Epithelial cell of esophagus (primary cell): ENCODE measurements around the gene LRRC10B.

Experiments
- DNase-seq: peaks from one replicate; pipeline ENCODE4 v3.0.0; 2010; ENCODE audit warnings: low read depth
- H3K4me3 ChIP-seq: 2 replicates; pipeline ENCODE4 v1.5.1; 2011; ENCODE audit warnings: mild to moderate bottlenecking, low read length, control low read depth
- TF ChIP-seq, protein P1 (sequence below): IDR thresholded peaks from 2 replicates; pipeline ENCODE4 v1.5.1; 2011; ENCODE audit warnings: low read depth, mild to moderate bottlenecking, low read length, control low read depth, inconsistent platforms; ENCODE audit not compliant: insufficient read depth; ENCODE audit errors: missing control alignments

Gene LRRC10B

DNA sequence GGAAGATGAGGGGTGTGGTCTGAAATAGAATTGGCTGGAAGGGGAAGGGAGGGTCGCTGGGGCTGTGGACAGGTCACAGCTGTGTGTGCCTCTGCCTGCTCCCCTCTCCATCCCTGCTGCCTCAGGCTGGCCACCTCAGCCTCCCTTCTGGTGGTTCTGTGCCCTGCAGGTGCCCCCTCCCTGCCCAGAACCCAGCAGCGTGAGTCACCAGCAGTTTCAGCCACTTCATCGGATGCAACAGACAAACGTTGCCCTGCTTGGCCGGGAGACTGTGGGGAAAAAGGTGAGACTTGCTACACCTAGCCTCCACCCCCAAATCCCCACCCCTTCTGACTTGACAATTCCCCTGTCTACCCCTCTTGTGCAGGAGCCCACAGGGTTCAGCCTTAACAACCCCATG lies 21.8 kb upstream of the LRRC10B start:
- H3K4me3 ChIP-seq, result no peak overlapping the region
- DNase-seq, result peak; percentile 34
- TF ChIP-seq, protein P1, sequence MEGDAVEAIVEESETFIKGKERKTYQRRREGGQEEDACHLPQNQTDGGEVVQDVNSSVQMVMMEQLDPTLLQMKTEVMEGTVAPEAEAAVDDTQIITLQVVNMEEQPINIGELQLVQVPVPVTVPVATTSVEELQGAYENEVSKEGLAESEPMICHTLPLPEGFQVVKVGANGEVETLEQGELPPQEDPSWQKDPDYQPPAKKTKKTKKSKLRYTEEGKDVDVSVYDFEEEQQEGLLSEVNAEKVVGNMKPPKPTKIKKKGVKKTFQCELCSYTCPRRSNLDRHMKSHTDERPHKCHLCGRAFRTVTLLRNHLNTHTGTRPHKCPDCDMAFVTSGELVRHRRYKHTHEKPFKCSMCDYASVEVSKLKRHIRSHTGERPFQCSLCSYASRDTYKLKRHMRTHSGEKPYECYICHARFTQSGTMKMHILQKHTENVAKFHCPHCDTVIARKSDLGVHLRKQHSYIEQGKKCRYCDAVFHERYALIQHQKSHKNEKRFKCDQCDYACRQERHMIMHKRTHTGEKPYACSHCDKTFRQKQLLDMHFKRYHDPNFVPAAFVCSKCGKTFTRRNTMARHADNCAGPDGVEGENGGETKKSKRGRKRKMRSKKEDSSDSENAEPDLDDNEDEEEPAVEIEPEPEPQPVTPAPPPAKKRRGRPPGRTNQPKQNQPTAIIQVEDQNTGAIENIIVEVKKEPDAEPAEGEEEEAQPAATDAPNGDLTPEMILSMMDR, result no peak

DNA sequence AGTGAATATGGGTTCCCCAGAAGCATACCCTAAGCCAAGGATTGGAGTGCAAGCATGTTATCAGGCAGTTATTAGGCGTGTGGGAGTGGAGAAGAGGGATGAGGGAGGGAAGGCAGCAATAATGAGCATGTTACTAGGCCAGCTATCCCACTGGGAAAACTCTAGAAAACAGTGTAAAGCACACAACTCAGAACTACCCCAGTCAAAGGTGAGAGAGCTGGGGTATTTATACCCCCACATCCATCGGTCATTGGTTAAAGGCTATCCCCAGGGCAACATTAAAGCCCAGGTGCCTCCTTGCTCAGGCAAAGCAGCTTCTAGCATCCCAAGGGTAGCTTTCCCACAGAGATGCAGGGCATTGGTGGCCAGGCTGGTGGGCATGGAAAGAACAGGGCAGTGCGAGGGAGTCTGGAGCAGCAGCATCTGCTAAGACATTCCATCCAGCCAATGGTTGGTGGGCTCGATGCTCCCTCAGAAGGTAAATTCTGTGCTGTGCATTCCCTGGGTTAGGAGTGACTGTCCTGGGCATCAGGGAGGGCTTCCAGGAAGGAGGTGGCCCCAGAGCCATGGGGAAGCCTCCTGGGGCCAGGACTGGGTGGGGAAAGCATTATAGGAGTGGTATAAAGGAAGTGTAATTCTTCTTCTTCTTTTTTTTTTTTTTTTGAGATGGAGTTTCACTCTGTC lies 21.1 kb upstream of the LRRC10B start:
- TF ChIP-seq, protein P1, result no peak
- no peak for DNase-seq
- H3K4me3 ChIP-seq, result no peak overlapping the region

DNA sequence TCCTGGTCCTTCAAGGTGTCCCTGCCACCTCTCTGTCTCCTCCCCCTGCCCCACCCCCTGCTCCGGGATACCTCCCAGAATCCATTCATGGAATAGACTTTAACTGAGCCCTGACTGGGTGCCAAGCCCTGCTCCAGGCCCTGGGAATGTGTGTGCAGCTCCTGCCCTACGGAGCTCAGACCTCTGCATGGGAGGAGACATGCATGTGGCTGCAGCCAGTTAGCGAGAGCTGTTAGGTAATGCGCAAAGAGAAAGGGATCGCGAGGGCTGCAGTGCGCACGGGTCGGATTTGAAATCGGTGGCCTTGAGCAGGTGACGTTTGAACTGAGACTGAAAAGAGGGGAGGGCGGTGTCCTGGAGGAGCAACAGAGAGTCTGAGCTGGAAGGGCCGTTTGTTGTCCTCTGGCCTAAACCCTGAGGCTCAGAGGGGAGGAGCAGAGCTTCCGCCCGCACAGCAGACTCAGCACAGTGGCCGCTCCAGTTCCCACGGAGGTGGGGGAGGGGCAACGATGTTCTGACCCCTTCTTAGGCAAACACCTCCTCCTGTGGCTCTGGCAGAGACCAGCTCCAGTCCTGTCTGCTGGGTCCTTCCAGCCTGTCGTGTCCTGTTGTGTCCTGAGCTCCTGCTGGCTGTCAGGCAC lies 19.8 kb upstream of the LRRC10B start:
- TF ChIP-seq, protein P1, result no peak
- DNase-seq, result peak; percentile 37
- peak overlapping the region; percentile 1 for H3K4me3 ChIP-seq

DNA sequence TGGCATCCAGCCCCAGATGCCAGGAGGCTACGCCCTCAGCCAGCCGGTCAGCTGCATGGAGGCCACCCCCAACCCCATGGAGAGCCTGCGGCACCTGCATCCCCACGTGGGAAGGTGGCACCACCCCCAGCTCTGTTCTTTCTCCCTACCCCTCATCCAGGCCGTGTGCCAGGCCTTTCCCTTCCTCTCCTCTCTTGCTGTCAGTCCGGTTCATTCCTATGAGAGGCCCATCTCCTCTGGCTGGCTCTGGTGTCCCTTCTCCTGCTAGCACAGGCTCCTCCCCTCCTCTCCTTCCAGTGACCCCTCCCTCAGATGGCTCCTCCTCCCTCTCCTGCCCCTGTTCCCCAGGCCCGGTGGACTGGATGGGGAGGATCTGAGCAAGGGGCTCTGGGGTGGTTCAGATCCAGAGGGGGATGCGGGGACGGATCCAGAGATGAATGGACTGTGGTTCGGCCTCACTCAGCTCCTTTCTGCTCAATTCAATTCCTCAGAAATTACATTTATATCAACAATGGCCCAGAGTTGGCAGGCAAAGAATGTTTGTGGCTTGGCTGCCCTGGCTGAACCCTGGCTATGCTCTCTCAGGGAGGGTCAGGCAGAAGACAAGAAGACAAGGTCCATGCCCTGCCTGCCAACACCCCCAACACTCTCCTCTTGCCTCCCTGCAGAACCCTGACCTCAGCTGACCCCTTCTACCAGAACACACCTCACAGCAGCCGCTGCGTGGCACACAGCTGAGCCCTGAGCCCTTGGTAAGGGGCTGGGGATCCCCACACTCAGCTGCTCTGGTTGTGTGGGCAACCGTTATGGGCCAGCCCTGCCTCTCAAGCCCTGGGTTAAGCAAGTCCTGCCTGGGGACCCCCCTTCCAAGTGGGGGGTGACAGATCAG lies 18.5 kb upstream of the LRRC10B start:
- TF ChIP-seq, protein P1, result no peak
- no peak overlapping the region for H3K4me3 ChIP-seq
- no peak for DNase-seq

DNA sequence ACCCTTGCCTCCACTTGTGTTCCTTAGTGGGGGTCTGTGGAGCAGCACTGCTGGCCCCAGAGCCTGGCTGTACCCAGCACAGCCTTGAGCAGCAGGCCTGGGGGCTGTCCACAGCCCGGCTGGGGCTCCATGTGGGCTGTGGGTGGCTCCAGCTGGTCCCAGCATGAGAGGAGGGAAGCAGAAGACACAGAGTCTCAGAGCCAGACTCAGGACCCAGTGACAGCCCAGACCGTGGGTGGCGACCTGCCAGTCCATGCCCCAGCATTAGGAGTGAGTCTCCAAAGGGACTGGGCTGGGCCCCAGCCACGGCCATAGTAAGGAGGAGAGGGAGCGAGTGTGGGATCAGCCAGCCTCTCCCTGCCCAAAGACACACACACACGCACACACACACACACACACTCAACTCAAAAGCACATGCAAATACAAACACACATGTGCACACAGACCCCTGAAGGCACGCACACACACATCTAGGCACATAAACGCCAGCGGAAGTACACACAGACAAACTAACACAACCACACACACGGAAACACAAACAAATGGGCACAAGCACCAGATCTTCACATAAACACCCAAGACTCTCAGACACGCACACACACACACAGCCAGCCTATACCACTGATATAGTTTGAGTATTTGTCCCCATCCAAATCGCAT lies 16.7 kb upstream of the LRRC10B start:
- DNase-seq, result no peak
- no peak overlapping the region for H3K4me3 ChIP-seq
- TF ChIP-seq, protein P1, result no peak

DNA sequence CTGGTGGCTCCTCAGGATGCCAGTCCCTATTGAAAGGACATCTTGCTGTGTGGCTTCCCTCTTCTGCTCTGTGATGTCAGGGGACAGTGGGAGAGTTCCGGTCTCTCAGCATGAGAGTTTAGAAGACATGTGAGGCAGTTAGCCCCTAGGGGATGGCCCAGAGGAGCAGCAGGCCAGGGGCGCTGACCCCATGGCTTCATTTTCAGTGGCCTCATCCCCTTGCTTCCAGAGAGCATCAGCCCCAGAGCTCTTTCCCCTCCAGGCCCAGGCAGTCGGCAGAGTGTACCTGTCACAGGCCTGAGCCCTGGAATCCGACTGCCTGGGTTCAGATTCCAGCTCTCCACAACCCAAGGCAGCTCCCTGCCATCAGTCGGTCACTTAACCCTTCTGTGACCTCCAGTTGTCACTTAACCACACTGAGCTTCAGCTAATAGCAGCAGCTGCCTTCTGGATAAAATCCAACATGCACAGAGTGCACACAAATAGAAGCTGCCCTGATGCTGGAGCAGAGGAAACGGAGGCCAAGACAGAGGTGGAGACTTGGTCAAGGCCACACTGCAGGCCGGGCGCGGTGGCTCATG lies 14.1 kb upstream of the LRRC10B start:
- no peak for DNase-seq
- TF ChIP-seq, protein P1, result no peak
- no peak overlapping the region for H3K4me3 ChIP-seq
